RPMI7951 (cell line): Measurements from ENCODE around the gene RGS5. TPM values are rescaled to one million over a fixed set of nuclear protein-coding genes. Genes with fewer than 3 reads are reported as not detected.
"Not testable (repeated sequence)": the region's sequence is repeated elsewhere in the genome, so short reads cannot be mapped to it uniquely, and the experiment has no call there.

Experiments
- DNase-seq: peaks from one replicate; pipeline ENCODE4 v3.0.0-alpha.2; 2012; ENCODE audit warnings: low read depth
- total RNA-seq: library from RNA; depleted of rRNA; stranded (reverse); fragments of >200 nt; shearing (Covaris generic); gene quantifications from 2 replicates; pipeline ENCODE4 v1.2.3, GENCODE V29; 2014; rRNA removed

The RGS5 gene
- total RNA-seq = 2.4 and 3.9 TPM in 2 replicates

DNA sequence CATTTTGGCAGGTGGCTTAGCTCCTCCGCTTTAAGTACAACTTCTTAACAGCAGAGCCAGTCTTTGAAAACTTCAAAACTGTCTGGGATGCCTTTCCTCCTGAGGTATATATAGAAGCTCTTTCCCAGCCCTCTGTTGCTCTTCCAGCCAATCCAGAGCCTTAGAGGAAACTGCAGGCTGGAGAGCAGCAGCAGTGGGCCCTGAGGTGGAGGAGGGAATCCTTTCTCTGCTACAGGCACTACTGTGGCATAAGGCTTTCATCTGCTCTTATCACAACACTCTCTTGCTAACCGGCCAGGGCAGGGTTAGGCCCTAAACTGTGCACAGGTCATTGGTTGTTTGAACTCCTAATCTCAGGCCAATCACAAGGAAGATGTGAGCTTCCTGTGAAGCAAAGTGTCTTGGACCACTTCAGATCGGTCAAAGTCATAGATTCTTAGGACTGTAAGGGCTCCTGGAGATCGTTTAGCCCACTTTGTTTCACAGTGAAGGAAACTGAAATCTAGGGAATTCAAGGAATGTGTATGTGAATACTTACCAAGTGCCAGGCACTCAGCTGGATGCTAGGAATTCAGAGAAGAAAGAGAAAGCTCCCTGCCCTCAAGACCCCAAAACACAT lies at the start of gene RGS5:
Gene RGS5 (minus strand): TSS at position 84 of the 619 bp plus-strand sequence. CDS start 81 bp downstream, at position 3.
- DNase-seq = peak; percentile 7

DNA sequence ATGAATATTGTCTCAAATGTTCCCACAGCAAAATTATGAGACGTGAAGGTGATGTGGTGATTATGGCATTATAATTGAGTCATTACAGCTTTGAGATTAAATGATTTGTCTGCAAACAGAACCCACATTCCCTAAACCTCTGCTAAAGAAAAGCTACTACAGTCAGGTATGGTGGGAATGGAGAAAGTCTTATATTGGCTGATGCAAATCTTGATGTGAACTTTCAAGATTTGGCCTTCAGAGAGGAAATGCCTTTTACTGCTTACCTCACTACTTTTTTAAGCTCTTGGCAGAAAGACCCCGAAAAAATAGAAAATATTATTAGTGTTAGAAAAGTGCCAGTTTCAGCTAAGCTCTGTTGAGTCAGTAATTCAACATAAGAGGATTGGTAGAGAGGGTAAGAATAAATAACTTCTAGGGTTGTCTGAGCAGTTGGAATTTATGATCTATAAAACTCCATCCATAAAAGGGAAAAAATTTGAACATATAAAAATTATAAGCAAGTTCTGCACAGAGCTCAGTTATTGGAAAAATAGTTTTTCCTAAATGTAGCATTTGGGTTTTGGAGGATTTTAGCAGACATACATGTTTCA lies 47.8 kb upstream of the RGS5 start:
- DNase-seq = no peak

- no peak for DNase-seq
Observed at GRCh38 chr1:163248064-163248463, 45.3 kb upstream of the RGS5 start.

DNA sequence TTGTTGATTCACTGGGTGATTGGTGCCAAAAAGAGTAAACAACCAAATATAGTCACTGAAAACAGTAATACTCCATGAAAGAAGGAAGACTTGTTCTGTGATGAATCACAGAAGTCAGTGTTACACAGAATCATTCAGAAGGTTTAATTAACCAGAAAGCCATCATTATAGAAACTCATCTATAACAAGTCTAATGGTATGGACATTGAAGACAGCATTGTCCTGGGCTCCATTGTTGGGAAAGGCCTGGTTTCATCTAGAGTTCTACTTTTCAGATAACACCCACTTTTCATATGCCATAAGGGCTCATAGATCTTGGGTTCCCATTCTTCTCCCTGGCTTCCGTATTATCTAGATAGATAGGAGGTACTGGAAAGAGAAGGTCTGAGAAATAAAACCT lies 41.9 kb upstream of the RGS5 start:
- not testable (repeated sequence) for DNase-seq

DNA sequence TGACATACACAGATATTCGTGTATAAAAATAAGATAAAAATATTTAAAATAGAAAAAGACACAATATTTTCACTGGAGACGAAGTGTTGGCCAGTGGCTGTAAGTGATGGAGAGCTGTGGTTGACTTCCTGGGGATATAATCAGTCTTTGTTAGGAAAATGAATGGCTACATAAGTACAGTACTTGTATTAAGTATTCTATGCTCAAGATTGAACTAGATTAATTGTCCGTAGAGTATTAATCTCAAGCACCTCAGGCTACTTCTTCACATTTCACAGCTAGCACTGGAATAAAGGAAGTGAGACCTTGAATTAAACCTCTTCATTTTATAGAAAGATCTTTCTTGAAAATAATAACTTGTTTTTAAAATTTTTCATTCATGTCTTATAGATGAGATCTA lies 39.0 kb upstream of the RGS5 start:
- no peak for DNase-seq

GRCh38 chr1:163240705-163241104 lies 38.0 kb upstream of the RGS5 start:
- DNase-seq = no peak

- not testable (repeated sequence) for DNase-seq
Observed at GRCh38 chr1:163233643-163234042, 30.9 kb upstream of the RGS5 start.

- DNase-seq = peak; percentile 33
Observed at GRCh38 chr1:163231385-163231784, 28.7 kb upstream of the RGS5 start.

GRCh38 chr1:163230827-163231226 lies 28.1 kb upstream of the RGS5 start:
- no peak for DNase-seq

DNA sequence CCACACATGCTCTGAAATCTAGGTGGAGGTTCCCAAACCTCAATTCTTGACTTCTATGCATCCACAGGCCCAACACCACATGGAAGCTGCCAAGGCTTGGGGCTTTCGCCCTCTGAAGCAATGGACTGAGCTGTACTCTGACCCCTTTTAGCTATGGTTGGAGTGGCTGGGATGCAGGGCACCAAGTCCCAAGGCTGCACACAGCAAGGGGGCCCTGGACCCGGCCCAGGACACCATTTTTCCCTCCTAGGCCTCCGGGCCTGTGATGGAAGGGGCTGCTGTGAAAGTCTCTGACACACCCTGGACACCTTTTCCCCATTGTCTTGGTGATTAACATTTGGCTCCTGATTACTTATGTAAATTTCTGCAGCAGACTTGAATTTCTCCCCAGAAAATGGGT lies 25.6 kb upstream of the RGS5 start:
- not testable (repeated sequence) for DNase-seq

GRCh38 chr1:163227126-163227525 lies 24.4 kb upstream of the RGS5 start:
- no peak for DNase-seq

- no peak for DNase-seq
Observed at GRCh38 chr1:163213626-163214025, 10.9 kb upstream of the RGS5 start.

DNA sequence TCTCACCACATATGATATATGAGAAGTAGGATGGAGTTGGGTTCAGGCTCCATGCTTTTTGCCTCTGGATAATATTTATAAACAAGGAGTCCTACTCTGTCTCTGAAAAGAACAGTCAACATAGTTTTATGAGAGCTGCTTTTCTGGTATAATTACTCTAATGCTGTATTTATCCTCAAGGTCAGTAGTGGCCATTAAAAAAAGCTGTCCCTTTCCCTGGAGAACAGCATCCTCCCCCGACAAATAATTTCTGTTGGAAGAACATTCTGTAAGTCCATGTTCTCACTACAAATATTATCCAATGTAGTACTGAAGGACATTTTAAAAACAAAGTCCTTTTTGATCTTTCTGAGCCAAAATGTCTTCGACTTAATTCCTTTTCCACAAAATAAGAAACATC lies 9.0 kb upstream of the RGS5 start:
- DNase-seq = no peak

DNA sequence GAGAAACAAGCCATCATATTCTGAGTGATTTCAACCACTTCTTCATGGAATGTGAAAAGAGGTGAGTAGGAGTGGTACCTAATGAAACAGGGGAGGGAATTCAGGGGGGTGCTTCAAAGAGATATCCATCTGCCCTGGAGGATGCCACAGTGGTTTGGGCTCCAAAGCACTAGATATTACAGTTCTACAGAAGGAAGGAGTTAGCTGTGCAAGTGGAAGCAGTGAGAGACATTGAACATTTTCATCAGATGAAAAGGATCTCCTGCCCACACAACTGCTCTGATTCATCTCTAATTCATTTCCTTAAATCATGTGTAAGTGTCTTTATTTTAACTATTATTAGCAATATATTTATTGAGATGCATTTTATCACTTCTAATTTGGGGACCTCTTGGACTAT lies 2.8 kb upstream of the RGS5 start:
- no peak for DNase-seq

- DNase-seq = no peak
Observed at GRCh38 chr1:163203561-163203960, 845 bp upstream of the RGS5 start.

DNA sequence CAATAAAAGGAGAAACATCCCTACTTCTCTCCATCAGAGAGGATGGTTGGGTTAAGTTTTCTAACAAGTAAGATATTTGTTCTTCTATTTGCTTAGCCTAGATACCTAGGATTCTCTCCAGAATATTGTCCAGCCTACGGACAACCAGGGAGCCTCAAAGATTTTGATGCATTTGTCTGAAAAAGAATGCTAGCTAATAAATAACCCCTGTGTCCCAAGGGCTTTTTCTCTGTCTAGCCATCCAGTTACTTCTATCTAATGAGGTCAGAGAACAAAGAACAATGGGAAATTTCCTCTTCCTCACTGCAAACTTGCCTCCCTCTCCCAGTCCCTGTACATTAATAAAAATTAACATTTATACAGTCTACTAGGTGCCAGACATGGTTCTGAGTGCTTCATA lies 810 bp downstream of the RGS5 start:
- DNase-seq = no peak

DNA sequence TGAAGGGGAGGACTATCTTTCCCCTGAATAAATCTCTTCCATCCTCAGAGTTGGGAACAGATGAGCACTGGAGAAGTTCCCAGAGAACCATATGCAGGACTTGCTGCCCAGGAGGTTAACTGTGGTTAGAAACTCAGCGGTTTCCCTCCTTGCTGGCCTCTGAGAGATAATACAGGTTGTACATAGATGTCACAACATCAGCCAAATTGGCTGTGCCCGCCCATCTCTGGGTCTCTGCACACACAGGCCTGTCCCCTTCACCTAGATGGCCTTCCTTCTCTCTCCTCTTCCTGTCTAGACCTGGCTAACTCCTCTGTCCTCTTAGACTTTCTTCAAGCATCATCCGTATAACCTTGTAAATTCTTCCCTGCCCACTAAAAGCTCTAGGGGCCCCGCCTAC lies 5.7 kb downstream of the RGS5 start:
- no peak for DNase-seq

DNA sequence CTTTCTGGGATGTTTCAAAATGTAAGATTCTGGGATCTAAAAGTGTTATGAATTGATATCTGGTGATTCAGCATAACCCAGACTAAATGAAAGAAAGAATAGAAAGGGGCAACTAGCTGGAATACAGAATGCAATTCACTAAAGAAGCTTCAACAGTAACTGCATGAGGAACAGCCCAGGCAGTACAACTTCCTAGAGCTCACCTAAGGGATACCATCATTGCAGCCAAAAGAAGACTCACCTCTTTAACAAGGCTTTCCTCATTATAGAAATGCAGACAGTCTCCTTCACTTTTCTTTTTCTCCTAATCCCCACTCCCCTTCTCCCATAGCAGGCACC lies 6.3 kb downstream of the RGS5 start:
- no peak for DNase-seq

GRCh38 chr1:163195728-163196448 lies 6.8 kb downstream of the RGS5 start:
- DNase-seq = peak; percentile 25

GRCh38 chr1:163191301-163191700 lies 11.4 kb downstream of the RGS5 start:
- no peak for DNase-seq

- DNase-seq = no peak
Observed at GRCh38 chr1:163188947-163189346, 13.8 kb downstream of the RGS5 start.

DNA sequence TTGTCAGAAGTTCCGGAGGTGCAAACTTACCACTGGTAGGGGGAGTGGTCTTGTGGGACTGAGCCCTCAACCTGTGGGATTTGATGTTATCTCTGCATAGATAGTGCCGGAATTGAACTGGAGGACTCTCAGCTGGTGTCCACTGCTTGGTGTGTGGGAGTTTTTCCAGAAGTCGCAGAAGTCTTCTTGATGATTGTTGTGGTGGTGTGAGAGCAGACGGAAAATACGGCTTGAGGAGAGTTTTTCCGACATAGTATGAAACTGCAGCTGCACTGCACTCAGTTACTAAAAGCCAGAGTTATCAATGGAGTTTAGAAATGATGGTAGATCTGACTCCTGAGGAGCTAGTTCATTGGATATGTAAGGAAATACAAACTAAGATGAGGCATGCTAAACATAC lies 14.9 kb downstream of the RGS5 start:
- DNase-seq = no peak

DNA sequence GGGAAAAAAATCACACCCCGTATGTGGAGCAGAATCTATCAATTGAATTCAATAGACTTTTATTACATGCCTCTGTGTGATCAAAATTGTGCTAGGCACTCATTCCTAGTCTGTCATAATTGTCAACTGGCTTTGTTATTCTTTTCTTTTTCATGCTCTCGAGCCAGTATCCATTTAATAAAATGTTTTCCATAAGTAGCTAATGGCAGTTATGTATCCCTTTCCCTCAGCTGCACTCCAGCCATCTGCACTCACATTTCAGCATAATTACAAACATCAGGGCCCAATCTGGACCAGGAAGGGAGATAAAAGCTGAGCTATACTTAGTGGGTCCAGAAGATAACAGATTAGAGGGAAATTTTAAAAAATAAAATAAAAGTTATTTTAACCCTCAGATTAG lies 15.9 kb downstream of the RGS5 start:
- DNase-seq = no peak
